ENCODE measurements around the gene TUSC2.

- no peak for TF ChIP-seq TEAD4 (IDR thresholded peaks at IDR 0.05)
- no peak for TF ChIP-seq REST (IDR thresholded peaks at IDR 0.05; ENCODE audit: low read depth)
- TF ChIP-seq EP300 (IDR thresholded peaks at IDR 0.05; ENCODE audit: borderline replicate concordance): no peak
- TF ChIP-seq, protein P1, sequence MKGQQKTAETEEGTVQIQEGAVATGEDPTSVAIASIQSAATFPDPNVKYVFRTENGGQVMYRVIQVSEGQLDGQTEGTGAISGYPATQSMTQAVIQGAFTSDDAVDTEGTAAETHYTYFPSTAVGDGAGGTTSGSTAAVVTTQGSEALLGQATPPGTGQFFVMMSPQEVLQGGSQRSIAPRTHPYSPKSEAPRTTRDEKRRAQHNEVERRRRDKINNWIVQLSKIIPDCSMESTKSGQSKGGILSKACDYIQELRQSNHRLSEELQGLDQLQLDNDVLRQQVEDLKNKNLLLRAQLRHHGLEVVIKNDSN (IDR thresholded peaks at IDR 0.05): no peak
- TF ChIP-seq TAF1 (IDR thresholded peaks at IDR 0.05; ENCODE audit: low read depth): no peak; the same call in none of the 2 replicates
- TF ChIP-seq NFIC (IDR thresholded peaks at IDR 0.05): no peak
- TF ChIP-seq MAX (IDR thresholded peaks at IDR 0.05): peak; percentile 55; the same call in 1 of the 2 replicates
- TF ChIP-seq RAD21 (IDR thresholded peaks at IDR 0.05; ENCODE audit: low read depth): peak; percentile 28; the same call in 1 of the 2 replicates
- no peak for TF ChIP-seq YY1 (IDR thresholded peaks at IDR 0.05; ENCODE audit: low read depth)
- no peak for TF ChIP-seq ZBTB7A (IDR thresholded peaks at IDR 0.05; ENCODE audit: low read depth)
- no peak for TF ChIP-seq TCF12 (IDR thresholded peaks at IDR 0.05; ENCODE audit: low read depth)
Measured at GRCh38 chr3:50365080-50365841, 37.2 kb upstream of the TUSC2 start.
